CD8-positive, alpha-beta memory T cell (primary cell): Measurements from ENCODE around the gene DNM2. TPM values are rescaled to one million over a fixed set of nuclear protein-coding genes. Genes with fewer than 3 reads are reported as not detected.

Source experiments
- CTCF ChIA-PET: fragments of 350-600 bp; sonication (Branson Sonifier 250); formaldehyde crosslinking; loops from one replicate; lab custom pipeline; 2021; ENCODE audit warnings: antibody characterized with exemption; lab: Charles Lee
- POLR2A ChIA-PET: fragments of 350-600 bp; sonication (Branson Sonifier 250); formaldehyde crosslinking; loops from one replicate; lab custom pipeline; 2021; ENCODE audit warnings: antibody characterized with exemption; lab: Charles Lee
- DNase-seq, 5 donors: peaks; one replicate each; pipeline versions ENCODE4 v3.0.0 to v3.0.0-alpha.2; 2020 to 2022; ENCODE audit warnings: mixed read lengths in 1 of 5
- H3K27ac ChIP-seq: one replicate; pipeline ENCODE4 v1.7.0; 2013; ENCODE audit warnings: low read depth, mild to moderate bottlenecking, low read length, moderate library complexity
- H3K27me3 ChIP-seq: 2 replicates; pipeline ENCODE4 v1.7.0; 2013; ENCODE audit warnings: low read length, mild to moderate bottlenecking; ENCODE audit not compliant: insufficient read depth, poor library complexity, severe bottlenecking
- H3K36me3 ChIP-seq: 2 replicates; pipeline ENCODE4 v1.7.0; 2013; ENCODE audit warnings: mild to moderate bottlenecking, low read length, moderate library complexity; ENCODE audit not compliant: insufficient read depth
- H3K4me1 ChIP-seq: 2 replicates; pipeline ENCODE4 v1.7.0; 2013; ENCODE audit warnings: mild to moderate bottlenecking, low read length, moderate library complexity; ENCODE audit not compliant: insufficient read depth
- H3K4me3 ChIP-seq: 2 replicates; pipeline ENCODE4 v1.7.0; 2013; ENCODE audit warnings: mild to moderate bottlenecking, low read length
- H3K9me3 ChIP-seq: 2 replicates; pipeline ENCODE4 v1.7.0; 2013; ENCODE audit warnings: mild to moderate bottlenecking, low read length
- H3K27ac Mint-ChIP-seq, 8 donors: one replicate each; pipeline ENCODE4 v1.8.0; 2020 to 2021; ENCODE audit warnings: mixed read lengths in 8 of 8, mild to moderate bottlenecking in 6 of 8, inconsistent platforms in 3 of 8, moderate library complexity in 3 of 8
- H3K27me3 Mint-ChIP-seq, 2 donors: one replicate each; pipeline ENCODE4 v1.8.0; 2020 to 2021; ENCODE audit warnings: mixed read lengths in 2 of 2, mild to moderate bottlenecking in 1 of 2, moderate library complexity in 1 of 2
- H3K36me3 Mint-ChIP-seq, 3 donors: one replicate each; pipeline ENCODE4 v1.8.0; 2020 to 2021; ENCODE audit warnings: mixed read lengths in 3 of 3, inconsistent platforms in 1 of 3, mild to moderate bottlenecking in 1 of 3
- H3K4me1 Mint-ChIP-seq, 3 donors: one replicate each; pipeline ENCODE4 v1.8.0; 2020 to 2021; ENCODE audit warnings: mixed read lengths in 3 of 3, inconsistent platforms in 1 of 3, mild to moderate bottlenecking in 1 of 3
- H3K4me3 Mint-ChIP-seq, 7 donors: one replicate each; pipeline ENCODE4 v1.8.0; 2020 to 2021; ENCODE audit warnings: mixed read lengths in 7 of 7, mild to moderate bottlenecking in 6 of 7, moderate library complexity in 4 of 7, inconsistent platforms in 2 of 7
- H3K9me3 Mint-ChIP-seq, 5 donors: one replicate each; pipeline ENCODE4 v1.8.0; 2020 to 2022; ENCODE audit warnings: mixed read lengths in 5 of 5, mild to moderate bottlenecking in 3 of 5, moderate library complexity in 2 of 5, inconsistent platforms in 1 of 5
- polyA plus RNA-seq: library from polyadenylated mRNA; unstranded; fragments of 300-500 nt; fragmentation: Illumina TruSeq; gene quantifications from one replicate; pipeline ENCODE4 v1.2.3, GENCODE V29; 2021
- total RNA-seq, 2 experiments: library from RNA; stranded (reverse); gene quantifications; one replicate each; pipeline ENCODE4 v1.2.3, GENCODE V29; 2021

DNM2 gene
- total and polyA plus RNA-seq, 3 experiments from 2014 or later, result 105 to 165 (median 154) TPM

GRCh38 chr19:10748927-10749434 lies 31.1 kb downstream of the DNM2 start:
- Histone ChIP-seq H3K36me3 (no peaks in the 10 kb centered on the region), H3K4me1 (peaks cover 66% of the 10 kb centered on the region), H3K27me3 (no peaks in the 10 kb centered on the region), H3K27ac (peak overlapping the region; percentile 70), H3K4me3 (no peak overlapping the region), H3K9me3 (no peaks in the 10 kb centered on the region)
- Mint-ChIP-seq H3K27ac (peak overlapping the region; percentile 50 to 100 (median 88)), H3K9me3 (no peaks in the 10 kb centered on the region), H3K36me3 (peaks cover 0 to 9% (median 0%) of the 10 kb centered on the region in 3 donors), H3K4me3 (peak overlapping the region in 3 of 7 donors; percentile 27 to 40 (median 39)), H3K27me3 (peaks cover 0 to 2% of the 10 kb centered on the region in 2 donors), H3K4me1 (peaks cover 61 to 94% (median 64%) of the 10 kb centered on the region in 3 donors)
- POLR2A ChIA-PET, result no interaction called here
- CTCF ChIA-PET, result no interaction called here
- no peak for DNase-seq

- Histone ChIP-seq H3K27ac (peak overlapping the region; percentile 70), H3K36me3 (no peaks in the 10 kb centered on the region), H3K4me3 (no peak overlapping the region), H3K4me1 (peaks cover 70% of the 10 kb centered on the region), H3K9me3 (no peaks in the 10 kb centered on the region), H3K27me3 (no peaks in the 10 kb centered on the region)
- CTCF ChIA-PET, result no interaction called here
- H3K27me3 Mint-ChIP-seq, result peaks cover 0 to 2% of the 10 kb centered on the region in 2 donors
- no peak for DNase-seq
- peak overlapping the region; percentile 67 to 100 (median 91) for H3K27ac Mint-ChIP-seq
- POLR2A ChIA-PET, result no interaction called here
- H3K36me3 Mint-ChIP-seq, result peaks cover 0 to 7% (median 0%) of the 10 kb centered on the region in 3 donors
- H3K9me3 Mint-ChIP-seq, result no peaks in the 10 kb centered on the region
- peak overlapping the region in 4 of 7 donors; percentile 24 to 39 (median 32) for H3K4me3 Mint-ChIP-seq
- H3K4me1 Mint-ChIP-seq, result peaks cover 58 to 94% (median 69%) of the 10 kb centered on the region in 3 donors
Measured at GRCh38 chr19:10749435-10750384, 31.8 kb downstream of the DNM2 start.

GRCh38 chr19:10751109-10751953 lies 33.5 kb downstream of the DNM2 start:
- peaks cover 61 to 92% (median 76%) of the 10 kb centered on the region in 3 donors for H3K4me1 Mint-ChIP-seq
- POLR2A ChIA-PET, result no interaction called here
- H3K27ac Mint-ChIP-seq, result peak overlapping the region; percentile 68 to 100 (median 94)

GRCh38 chr19:10752237-10752912 lies 34.5 kb downstream of the DNM2 start:
- ChIA-PET POLR2A (interaction anchor here (0.6 kb wide), 1 partner anchor 427 kb away, joined by 3 read pairs; no protein-coding TSS in a partner anchor), CTCF (no interaction called here)
- H3K4me3 ChIP-seq, result no peak overlapping the region
- H3K4me1 Mint-ChIP-seq, result peaks cover 63 to 95% (median 81%) of the 10 kb centered on the region in 3 donors
- peaks cover 90% of the 10 kb centered on the region for H3K4me1 ChIP-seq
- no peaks in the 10 kb centered on the region for H3K27me3 ChIP-seq
- peaks cover 0 to 8% (median 0%) of the 10 kb centered on the region in 3 donors for H3K36me3 Mint-ChIP-seq
- DNase-seq, result no peak
- H3K9me3 ChIP-seq, result no peaks in the 10 kb centered on the region
- peaks cover 0 to 2% of the 10 kb centered on the region in 2 donors for H3K27me3 Mint-ChIP-seq
- H3K27ac ChIP-seq, result peak overlapping the region; percentile 24
- H3K36me3 ChIP-seq, result no peaks in the 10 kb centered on the region
- H3K9me3 Mint-ChIP-seq, result no peaks in the 10 kb centered on the region
- peak overlapping the region; percentile 64 to 100 (median 85) for H3K27ac Mint-ChIP-seq
- peak overlapping the region in 1 of 7 donors; percentile 11 for H3K4me3 Mint-ChIP-seq

More at GRCh38 chr19:10751109-10751953, 33.5 kb downstream of the DNM2 start:
- peaks cover 0 to 6% (median 0%) of the 10 kb centered on the region in 3 donors for H3K36me3 Mint-ChIP-seq
- no peak for DNase-seq
- H3K4me3 Mint-ChIP-seq, result peak overlapping the region in 2 of 7 donors; percentile 12 to 13
- Histone ChIP-seq H3K9me3 (no peaks in the 10 kb centered on the region), H3K27me3 (no peaks in the 10 kb centered on the region), H3K4me3 (no peak overlapping the region), H3K4me1 (peaks cover 86% of the 10 kb centered on the region), H3K36me3 (no peaks in the 10 kb centered on the region), H3K27ac (peak overlapping the region; percentile 31)
- H3K9me3 Mint-ChIP-seq, result no peaks in the 10 kb centered on the region
- CTCF ChIA-PET, result interaction anchor here (0.9 to 1.5 kb wide), 2 partner anchors 9 to 34 kb away, joined by 4 to 5 read pairs; partner anchors contain the start of gene DNM2
- H3K27me3 Mint-ChIP-seq, result peaks cover 0 to 2% of the 10 kb centered on the region in 2 donors

GRCh38 chr19:10752913-10753704 lies 35.2 kb downstream of the DNM2 start:
- Histone ChIP-seq H3K4me3 (no peak overlapping the region), H3K9me3 (no peaks in the 10 kb centered on the region), H3K36me3 (no peaks in the 10 kb centered on the region), H3K27ac (peak overlapping the region; percentile 24), H3K4me1 (peaks cover 86% of the 10 kb centered on the region), H3K27me3 (no peaks in the 10 kb centered on the region)
- peaks cover 0 to 6% (median 0%) of the 10 kb centered on the region in 3 donors for H3K36me3 Mint-ChIP-seq
- ChIA-PET CTCF (interaction anchor here (0.8 kb wide), 1 partner anchor 35 kb away, joined by 3 read pairs; the partner anchor contains the start of gene DNM2), POLR2A (interaction anchor here (0.6 kb wide), 1 partner anchor 427 kb away, joined by 3 read pairs; no protein-coding TSS in a partner anchor)
- peaks cover 57 to 94% (median 81%) of the 10 kb centered on the region in 3 donors for H3K4me1 Mint-ChIP-seq
- peaks cover 0 to 2% of the 10 kb centered on the region in 2 donors for H3K27me3 Mint-ChIP-seq
- no peak for DNase-seq
- no peaks in the 10 kb centered on the region for H3K9me3 Mint-ChIP-seq
- peak overlapping the region; percentile 64 to 100 (median 89) for H3K27ac Mint-ChIP-seq
- peak overlapping the region in 1 of 7 donors; percentile 28 for H3K4me3 Mint-ChIP-seq

GRCh38 chr19:10756371-10756770 lies 38.5 kb downstream of the DNM2 start:
- H3K4me1 Mint-ChIP-seq, result peaks cover 60 to 89% (median 81%) of the 10 kb centered on the region in 3 donors
- ChIA-PET CTCF (interaction anchor here (0.9 to 2.2 kb wide), 2 partner anchors 40 to 108 kb away, joined by 4 to 9 read pairs; partner anchors contain the start of gene DNM2), POLR2A (interaction anchor here (0.9 kb wide), 1 partner anchor 39 kb away, joined by 4 read pairs; the partner anchor contains the start of gene DNM2)
- no peak for DNase-seq
- peak overlapping the region in 7 of 8 donors; percentile 61 to 98 (median 90) for H3K27ac Mint-ChIP-seq
- no peaks in the 10 kb centered on the region for H3K9me3 ChIP-seq
- peaks cover 0 to 1% (median 0%) of the 10 kb centered on the region in 5 donors for H3K9me3 Mint-ChIP-seq
- H3K4me3 ChIP-seq, result no peak overlapping the region
- peaks cover 0 to 20% (median 4%) of the 10 kb centered on the region in 3 donors for H3K36me3 Mint-ChIP-seq
- no peaks in the 10 kb centered on the region for H3K36me3 ChIP-seq
- H3K27me3 Mint-ChIP-seq, result peaks cover 0 to 2% of the 10 kb centered on the region in 2 donors
- no peak overlapping the region for H3K27ac ChIP-seq
- H3K27me3 ChIP-seq, result no peaks in the 10 kb centered on the region
- peak overlapping the region in 1 of 7 donors; percentile 20 for H3K4me3 Mint-ChIP-seq
- H3K4me1 ChIP-seq, result peaks cover 77% of the 10 kb centered on the region
